ENCODE results near the gene PRKCZ. TPM values are rescaled to one million over a fixed set of nuclear protein-coding genes. Genes with fewer than 3 reads are reported as not detected.

The PRKCZ gene
- total and polyA plus RNA-seq, 9 of the 15 experiments (the other 6 are each of a cell fraction or from before 2014, with no cell fraction given) = 0.07 to 3.1 (median 1.3) TPM

GRCh38 chr1:2212532-2213491, 162.6 kb downstream of the PRKCZ start (continued):
- TF ChIP-seq ZNF280A (IDR thresholded peaks at IDR 0.05; ENCODE audit: low read depth, partially characterized antibody) = no peak
- no peak for TF ChIP-seq ZNF785 (CRISPR knock-in tag; IDR thresholded peaks at IDR 0.05)
- no peak for TF ChIP-seq POLR2A (conservative IDR thresholded peaks at IDR 0.05)
- peak; percentile 68 for TF ChIP-seq NFIC (IDR thresholded peaks at IDR 0.05)
- TF ChIP-seq HDAC2 (IDR thresholded peaks at IDR 0.05) = peak; percentile 57; the same call in 1 of the 2 replicates
- TF ChIP-seq NFATC3 (IDR thresholded peaks at IDR 0.05) = no peak
- no peak for TF ChIP-seq KHSRP (IDR thresholded peaks at IDR 0.05)
- TF ChIP-seq THRB (CRISPR knock-in tag; conservative IDR thresholded peaks at IDR 0.05) = no peak
- TF ChIP-seq GMEB1 (CRISPR knock-in tag; IDR thresholded peaks at IDR 0.05) = no peak
- no peak for TF ChIP-seq KAT8 (IDR thresholded peaks at IDR 0.05; ENCODE audit: low read depth)
- TF ChIP-seq HLTF (IDR thresholded peaks at IDR 0.05) = no peak
- no peak for TF ChIP-seq DDX20 (tag; IDR thresholded peaks at IDR 0.05; ENCODE audit: low read depth)
- no peak for TF ChIP-seq SMAD2 (IDR thresholded peaks at IDR 0.05; ENCODE audit: low read depth, low read length)
- no peak for TF ChIP-seq POU5F1 (IDR thresholded peaks at IDR 0.05; ENCODE audit: borderline replicate concordance, low read depth, low read length, partially characterized antibody)
- no peak for TF ChIP-seq POLR3A (IDR thresholded peaks at IDR 0.05; ENCODE audit: borderline replicate concordance, extremely low read depth, insufficient read depth, insufficient read length)
- TF ChIP-seq ZZZ3 (IDR thresholded peaks at IDR 0.05) = no peak
- TF ChIP-seq, protein P1, sequence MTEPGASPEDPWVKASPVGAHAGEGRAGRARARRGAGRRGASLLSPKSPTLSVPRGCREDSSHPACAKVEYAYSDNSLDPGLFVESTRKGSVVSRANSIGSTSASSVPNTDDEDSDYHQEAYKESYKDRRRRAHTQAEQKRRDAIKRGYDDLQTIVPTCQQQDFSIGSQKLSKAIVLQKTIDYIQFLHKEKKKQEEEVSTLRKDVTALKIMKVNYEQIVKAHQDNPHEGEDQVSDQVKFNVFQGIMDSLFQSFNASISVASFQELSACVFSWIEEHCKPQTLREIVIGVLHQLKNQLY (CRISPR knock-in tag; conservative IDR thresholded peaks at IDR 0.05) = no peak
- TF ChIP-seq XRCC3 (IDR thresholded peaks at IDR 0.05) = no peak
- TF ChIP-seq ZKSCAN8 (CRISPR knock-in tag; IDR thresholded peaks at IDR 0.05) = no peak
- no peak for TF ChIP-seq GTF2F1 (IDR thresholded peaks at IDR 0.05; ENCODE audit: low read depth, low read length)
- TF ChIP-seq ZNF586 (CRISPR knock-in tag; conservative IDR thresholded peaks at IDR 0.05) = no peak
- TF ChIP-seq FOXA1 (IDR thresholded peaks at IDR 0.05; ENCODE audit: borderline replicate concordance) = no peak
- peak; percentile 74 for TF ChIP-seq POLR2G (IDR thresholded peaks at IDR 0.05; ENCODE audit: low read depth, low read length)
- TF ChIP-seq, protein P2, sequence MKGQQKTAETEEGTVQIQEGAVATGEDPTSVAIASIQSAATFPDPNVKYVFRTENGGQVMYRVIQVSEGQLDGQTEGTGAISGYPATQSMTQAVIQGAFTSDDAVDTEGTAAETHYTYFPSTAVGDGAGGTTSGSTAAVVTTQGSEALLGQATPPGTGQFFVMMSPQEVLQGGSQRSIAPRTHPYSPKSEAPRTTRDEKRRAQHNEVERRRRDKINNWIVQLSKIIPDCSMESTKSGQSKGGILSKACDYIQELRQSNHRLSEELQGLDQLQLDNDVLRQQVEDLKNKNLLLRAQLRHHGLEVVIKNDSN (CRISPR knock-in tag; IDR thresholded peaks at IDR 0.05) = 0 out of 2 replicates have a peak, but pooled peaks have one; percentile 15
